Measurements from ENCODE around the gene SIGLEC1. TPM values are rescaled to one million over a fixed set of nuclear protein-coding genes. Genes with fewer than 3 reads are reported as not detected.

The SIGLEC1 gene
- total RNA-seq, 1 donor from 2014 or later = not detected

DNA sequence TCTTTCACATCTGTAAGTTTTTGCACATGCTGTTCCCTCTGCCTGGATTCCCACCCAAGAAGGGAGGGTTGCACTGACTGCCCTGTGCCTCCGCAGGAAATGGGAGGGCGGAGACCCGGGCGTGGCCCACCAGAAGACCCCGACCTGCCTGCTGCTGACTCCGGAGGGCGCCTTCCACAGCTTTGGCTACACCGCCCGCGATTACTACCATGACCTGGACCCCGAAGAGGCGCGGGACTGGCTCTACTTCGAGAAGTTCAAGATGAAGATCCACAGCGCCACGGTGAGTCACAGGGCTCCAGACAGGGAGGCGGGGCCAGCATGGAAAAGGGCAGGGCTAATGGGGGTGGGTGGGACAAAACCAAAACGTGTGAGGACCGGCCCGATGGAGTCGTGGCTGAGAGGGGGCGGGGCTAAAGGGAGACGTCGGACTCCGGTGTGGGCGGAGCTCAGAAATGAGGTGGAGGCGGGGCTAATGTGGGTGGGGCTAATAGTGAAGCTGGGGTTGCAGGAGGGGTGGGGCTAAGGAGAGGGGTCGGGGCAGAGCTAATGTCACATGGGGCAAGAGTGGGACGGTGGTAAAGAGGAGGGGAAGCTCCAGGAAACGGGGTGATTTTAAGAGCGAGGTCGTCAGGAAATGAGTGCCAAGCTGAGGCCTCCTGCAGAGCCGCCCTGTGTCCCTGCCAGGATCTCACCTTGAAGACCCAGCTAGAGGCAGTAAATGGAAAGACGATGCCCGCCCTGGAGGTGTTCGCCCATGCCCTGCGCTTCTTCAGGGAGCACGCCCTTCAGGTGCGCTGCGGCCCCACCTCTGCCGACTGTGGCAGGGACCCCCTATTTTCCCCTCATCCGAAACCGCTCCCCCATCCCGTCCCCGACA is 32.6 kb upstream of the SIGLEC1 start:
- intact Hi-C loops (cut with micrococcal nuclease) = loop anchor here (1.0 kb wide), 1 partner anchor 23 kb away; no protein-coding TSS in a partner anchor

DNA sequence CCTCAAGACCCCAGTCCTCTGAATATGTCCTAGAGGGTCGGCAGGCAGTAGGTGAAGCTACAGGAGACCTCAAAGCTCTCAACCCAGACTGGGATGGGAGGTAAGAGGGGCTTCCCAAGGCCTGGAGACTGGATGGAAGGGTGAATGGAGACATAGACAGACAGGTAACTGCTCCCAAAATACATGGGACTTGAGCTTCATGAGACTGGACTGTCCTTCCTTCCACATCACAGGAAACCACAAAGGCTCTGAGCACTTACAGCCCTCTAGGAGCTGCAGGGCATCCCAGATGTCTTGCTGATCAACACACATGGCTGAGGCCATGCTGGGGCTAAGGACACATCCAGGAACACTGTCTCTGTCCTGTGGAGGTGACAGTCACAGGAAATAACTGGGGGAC is 31.6 kb upstream of the SIGLEC1 start:
- intact Hi-C loops (cut with micrococcal nuclease) = no loop called here

DNA sequence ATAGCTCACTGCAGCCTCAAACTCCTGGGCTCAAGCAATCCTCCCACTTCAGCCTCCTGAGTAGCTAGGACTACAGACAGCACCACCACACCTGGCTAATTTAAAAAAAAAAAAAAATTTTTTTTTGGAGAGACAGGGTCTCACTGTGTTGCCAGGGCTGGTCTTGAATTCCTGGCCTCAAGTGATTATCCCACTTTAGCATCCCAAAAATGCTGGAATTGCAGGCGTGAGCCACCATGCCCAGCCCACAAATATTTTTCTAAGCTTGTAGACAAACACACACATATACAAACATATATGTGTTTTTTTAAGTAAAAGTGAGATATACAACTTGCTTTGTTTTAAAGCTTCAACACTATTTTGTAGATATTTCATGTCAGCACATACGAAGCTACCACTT is 30.9 kb upstream of the SIGLEC1 start:
- intact Hi-C loops (cut with micrococcal nuclease) = no loop called here

DNA sequence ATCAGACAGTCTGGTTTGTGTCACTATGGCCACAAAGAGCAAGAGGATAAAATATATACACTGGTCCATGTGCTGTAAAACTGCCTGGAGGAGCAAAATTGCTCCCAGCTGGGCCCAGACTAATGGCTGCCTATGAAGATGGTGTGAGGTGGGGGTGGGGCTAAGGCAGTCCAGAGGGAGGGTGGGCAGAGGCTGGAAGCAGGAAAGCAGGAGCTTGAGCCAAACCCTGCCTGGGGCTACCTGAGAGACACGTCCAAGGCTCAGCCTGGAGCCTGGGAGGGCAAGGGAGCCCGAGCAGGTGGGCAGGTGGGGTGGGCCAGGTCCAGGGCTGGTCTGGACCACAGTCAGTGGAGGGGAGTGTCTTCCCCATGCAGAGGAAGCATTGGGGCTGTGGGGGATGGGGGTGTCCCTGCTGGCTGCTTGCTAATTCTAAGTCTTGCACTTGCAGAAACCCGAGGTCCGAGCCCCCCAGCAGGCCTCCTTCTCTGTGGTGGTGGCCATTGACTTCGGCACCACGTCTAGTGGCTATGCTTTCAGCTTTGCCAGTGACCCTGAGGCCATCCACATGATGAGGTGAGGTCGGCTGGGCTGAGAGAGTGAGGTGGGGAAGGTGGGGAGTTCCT is 29.5 kb upstream of the SIGLEC1 start:
- intact Hi-C loops (cut with micrococcal nuclease) = no loop called here

DNA sequence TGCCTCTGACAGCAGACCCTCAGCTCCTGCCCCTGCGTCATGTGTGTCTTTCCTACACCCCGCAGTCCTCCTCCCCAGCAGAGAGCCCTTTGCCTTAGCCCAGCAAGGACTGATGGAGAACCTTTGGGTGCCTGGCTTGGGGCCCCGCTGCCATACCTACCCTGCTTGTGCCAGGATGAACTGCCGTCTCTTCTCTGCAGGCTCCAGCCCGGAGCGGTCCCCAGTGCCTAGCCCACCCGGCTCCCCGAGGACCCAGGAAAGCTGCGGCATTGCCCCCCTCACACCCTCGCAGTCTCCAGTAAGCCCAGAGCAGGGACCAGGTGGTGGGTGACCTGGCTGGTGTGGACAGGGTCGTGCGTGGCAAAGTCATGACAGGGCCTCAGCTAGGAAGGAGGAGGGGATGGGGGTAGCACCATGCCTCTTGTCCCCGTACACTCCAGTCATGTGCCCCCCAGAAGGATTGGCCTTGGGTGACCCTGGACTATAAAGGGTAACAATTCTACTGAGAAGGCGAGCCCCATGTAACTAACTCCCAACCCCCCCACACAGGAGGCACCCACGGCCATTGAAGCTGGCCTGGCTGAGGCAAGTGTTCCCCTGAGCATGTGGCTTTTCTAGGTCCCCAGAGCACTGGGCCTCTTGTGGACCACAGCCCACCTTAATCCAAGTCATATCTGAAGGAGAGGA is 28.4 kb upstream of the SIGLEC1 start:
- intact Hi-C loops (cut with micrococcal nuclease) = no loop called here

DNA sequence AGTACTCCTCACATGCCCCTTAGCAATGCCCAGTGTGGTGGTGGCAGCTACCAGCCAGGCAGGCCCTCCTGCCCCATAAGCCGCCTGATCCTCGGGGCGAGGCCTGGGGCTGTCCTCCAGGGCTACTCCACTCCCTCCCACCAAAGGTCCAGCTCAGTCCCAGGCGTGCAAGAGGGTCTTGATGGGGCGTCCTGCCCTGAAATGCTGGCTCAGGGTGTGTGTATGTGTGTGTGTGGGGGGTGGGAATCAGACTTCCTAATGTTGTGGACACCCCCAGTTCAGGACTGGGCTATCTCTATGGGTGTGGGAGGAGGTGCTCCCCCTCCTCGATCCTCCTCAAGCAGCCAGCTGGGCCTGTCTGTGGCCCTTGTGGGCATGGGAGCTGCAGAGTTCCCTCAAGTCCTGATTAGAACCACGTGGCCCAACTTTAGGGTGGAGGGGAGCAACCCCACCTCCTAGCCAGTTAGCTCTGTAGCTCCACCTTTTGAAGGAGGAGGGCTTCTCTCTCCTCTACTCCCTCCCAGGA is 27.6 kb upstream of the SIGLEC1 start:
- intact Hi-C loops (cut with micrococcal nuclease) = no loop called here

DNA sequence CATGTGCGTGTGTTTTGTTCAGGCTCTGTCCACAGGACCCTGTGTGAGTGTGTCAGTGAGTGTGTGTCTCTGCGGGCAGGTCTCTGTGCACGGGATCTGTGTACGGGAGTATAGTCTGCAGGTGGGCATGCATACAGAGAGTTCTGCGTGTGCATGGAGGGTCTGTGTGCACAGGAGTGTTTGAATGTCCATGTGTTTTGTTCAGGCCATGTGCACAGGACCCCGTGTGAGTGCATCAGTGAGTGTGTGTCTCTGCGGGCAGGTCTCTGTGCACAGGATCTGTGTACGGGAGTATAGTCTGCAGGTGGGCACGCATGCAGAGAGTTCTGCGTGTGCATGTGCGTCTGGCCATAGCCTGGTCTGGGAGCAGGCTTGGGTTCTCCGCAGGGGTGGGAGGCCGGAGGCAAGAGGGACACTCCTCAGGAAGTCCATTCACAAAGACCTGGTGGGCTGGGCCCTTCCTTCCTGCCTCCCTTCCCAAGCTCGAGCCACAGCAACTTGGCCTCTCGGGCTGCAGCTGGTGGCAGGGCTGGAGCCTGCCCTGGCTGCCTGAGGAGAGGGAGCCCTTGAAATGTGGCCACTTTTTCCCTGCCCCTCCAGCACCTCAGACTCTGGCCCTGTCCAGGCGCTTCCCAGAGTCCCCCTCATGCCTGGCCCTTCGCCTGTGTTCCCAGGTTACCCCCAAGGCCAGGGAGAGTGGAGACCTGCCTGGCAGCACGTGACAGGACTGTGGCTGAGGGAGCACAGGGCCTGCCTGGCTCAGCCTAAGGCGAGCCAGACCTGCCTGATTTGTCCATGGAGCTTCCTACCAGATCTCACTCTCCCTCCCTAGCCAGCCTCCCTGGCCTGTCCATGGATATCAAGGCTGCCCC is 26.9 kb upstream of the SIGLEC1 start:
- intact Hi-C loops (cut with micrococcal nuclease) = no loop called here

DNA sequence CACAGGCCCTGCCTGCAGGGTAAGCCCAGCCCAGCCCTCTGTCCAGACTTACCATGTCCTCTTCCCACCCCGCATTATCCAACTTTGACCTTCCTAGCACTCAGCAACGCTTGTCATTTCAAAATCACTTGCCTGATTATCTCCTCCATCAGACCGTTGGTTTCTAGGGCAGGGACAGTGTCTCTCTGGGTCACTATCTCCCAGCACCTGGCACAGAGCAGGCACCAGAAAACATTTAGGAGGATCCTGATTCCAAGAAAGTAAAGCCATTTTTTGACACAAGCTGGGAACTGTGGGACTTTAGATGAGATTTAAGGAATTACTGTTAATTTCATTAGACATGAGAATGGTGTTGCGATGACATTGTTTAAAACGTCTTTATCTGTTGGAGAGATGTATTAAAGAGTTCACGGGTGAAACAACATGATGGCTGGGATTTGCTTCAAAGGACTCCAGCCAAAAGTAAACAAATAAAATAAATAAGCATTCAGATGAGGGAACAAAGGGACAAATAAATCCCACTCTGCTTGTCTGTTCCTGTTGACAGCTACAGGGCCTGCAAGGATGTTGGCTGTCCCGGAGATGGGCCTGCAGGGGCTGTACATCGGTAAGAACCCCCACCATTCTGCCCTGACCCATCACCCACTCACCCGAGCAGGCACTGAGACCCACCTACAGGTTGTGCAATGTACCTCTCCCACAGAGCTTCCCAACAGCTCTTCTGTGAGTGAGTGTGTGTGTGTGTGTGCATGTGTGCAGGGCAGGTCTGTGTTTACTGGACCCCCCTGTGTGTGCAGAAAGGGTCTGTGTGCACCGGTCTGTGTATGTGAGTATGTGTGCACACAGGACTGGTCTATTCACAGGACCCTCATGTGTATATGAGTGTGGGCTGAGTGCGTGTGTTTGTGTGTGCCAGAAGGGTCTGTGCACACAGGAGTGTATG is 26.0 kb upstream of the SIGLEC1 start:
- intact Hi-C loops (cut with micrococcal nuclease) = no loop called here

DNA sequence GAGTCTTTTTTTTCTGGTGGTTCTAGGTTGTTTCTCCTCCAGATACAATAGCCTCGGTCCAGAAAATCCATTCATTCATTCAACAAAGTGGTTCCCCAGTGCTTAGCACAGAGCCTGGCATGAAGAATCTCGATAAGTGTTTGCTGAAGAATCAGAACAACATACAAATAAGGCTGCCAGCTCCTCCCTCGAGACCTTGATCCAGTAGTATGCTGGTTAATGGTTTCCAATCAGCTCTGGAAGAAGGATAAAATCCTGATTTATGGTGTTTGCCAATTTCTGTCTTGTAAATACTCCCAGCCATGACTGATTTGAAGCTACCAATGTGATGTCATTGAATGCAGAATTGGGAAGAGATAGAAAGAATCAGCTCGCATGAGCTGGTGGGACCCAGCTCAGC is 23.4 kb upstream of the SIGLEC1 start:
- intact Hi-C loops (cut with micrococcal nuclease) = no loop called here

DNA sequence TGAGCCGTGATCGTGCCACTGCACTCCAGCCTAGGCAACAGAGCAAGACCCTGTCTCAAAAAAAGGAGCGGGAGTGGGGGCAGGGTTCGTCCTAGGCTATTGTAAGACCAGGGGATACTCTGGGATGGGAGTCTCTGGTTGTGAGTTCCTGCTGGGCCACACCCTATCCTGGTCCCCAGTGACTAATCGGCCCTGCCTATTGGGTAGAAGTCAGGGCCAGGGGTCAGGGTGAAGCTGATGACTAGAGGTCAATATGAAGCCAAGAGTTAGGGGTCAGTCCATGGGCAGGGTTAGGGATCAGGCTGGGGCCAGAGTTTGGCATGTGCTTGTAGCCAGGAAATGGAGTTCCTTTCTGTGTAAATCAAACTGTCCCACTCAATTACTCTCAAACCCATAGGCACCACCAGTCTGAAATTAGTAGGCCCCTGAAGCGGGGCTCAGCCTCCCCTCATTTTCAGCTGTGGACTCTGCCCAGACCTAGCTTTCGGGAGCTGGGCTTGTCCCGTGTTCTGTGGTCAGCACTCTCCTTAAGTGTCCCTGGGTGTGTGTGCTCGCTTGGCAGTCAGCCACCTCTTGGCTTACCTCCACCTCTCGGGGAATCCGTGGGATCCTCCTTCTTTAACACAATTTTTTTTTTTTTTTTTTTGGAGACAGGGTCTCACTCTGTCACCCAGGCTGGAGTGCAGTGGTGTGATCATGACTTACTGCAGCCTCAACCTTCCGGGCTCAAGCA is 21.9 kb upstream of the SIGLEC1 start:
- intact Hi-C loops (cut with micrococcal nuclease) = no loop called here

DNA sequence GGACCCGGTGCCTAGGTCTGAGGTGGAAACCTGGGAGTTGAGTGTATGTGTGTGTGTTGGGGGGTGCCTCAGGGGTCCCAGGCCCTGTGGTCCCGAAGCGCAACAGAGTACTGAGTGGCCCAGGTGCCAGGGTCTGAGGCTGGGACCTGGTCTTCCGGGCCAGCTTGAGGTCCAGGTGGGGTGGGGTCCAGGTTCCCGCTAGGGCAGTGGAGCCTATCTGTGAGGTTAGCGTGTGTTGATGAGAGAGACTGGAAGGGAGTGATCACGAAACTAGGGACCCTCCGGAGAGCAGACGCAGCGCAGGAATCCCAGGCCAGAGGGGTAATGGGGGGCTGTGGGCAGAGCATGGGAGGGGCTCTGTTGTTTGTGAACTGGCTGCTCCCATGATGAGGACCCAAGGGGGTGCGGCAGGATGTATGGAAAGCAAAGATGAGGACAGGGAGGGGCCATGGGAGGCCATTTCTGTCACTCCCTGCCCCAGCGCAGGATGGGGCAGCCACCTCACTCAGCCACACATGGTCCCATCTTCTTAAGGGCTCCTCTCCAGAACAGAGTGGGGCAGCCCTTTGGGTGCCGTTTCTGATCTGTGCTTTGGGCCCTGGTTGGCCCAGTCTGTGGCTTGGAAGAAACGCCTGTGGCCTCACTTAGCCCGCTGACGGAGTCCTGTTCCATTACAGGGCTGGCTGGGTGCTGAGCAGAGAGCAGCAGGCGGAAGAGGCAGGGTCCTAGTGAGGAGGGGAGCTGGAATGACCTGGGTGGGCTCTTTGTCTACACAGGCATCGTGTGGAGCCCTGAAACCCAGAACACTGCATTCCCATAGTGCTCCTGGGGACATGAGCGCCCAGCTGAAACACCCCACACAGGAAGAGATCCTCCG is 21.0 kb upstream of the SIGLEC1 start:
- intact Hi-C loops (cut with micrococcal nuclease) = no loop called here

DNA sequence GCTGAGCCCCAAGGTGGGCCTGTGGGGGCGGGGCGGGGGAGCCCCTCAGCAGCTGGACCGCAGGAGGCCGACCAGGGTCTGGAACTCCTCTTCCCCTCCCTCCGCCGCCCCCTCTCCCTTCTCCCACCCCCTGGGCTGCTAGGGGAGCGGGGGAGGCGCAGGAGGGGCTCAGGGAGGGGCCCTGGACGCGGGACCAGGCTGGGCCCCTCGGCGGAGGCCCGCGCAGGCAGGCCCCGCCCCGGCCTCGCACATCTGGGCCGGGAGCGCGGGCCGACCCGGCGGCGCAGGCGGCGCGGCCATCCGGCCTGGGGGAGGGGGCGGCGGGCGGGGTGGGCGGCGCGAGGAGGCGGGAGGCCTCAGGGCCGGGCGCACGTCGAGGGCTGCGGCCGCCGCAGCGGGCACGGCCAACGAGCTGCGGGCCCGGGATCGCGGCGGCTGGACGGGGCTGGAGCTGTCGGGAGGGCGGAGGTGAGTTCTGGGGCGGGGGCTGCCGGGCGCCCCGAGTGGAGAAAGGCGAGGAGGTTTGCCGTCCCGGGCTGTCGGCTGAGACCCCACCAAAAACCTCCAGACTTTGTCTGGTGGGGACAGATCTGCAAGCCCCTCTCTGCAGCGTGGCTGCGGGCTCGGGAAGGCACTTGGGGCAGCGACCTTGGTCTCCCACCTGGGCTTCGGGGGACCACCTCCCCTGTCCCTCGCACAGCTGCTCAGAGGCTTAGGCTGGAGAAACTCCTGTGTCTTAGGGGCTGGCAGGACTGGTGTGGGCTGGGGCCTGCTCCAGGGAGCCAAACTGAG is 20.1 kb upstream of the SIGLEC1 start, which contains the start of gene HSPA12B:
TSS of gene HSPA12B (plus strand) at position 359 of the 792 bp plus-strand sequence. CDS start 5,990 bp downstream, outside the sequence.
- intact Hi-C loops (cut with micrococcal nuclease) = no loop called here

DNA sequence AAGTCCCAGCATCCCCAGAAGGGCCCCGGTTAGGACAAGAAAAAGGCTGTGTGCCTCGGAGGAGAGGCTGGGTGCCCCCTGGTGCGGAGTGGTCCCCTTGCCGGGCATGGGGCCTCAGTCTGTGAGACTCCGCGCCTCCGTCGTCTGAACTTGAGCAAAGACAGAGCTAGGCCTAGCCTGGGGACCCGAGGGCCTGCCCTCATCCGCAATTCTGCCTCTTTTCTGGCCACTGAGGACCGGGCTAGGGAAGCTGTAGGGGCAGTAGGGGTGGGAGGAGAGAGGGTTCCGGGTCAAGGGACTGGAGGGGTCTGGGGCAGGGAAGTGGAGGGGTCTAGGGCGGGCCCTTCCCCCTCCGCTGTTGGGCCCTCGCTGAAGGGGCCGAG is 19.5 kb upstream of the SIGLEC1 start:
- intact Hi-C loops (cut with micrococcal nuclease) = no loop called here

DNA sequence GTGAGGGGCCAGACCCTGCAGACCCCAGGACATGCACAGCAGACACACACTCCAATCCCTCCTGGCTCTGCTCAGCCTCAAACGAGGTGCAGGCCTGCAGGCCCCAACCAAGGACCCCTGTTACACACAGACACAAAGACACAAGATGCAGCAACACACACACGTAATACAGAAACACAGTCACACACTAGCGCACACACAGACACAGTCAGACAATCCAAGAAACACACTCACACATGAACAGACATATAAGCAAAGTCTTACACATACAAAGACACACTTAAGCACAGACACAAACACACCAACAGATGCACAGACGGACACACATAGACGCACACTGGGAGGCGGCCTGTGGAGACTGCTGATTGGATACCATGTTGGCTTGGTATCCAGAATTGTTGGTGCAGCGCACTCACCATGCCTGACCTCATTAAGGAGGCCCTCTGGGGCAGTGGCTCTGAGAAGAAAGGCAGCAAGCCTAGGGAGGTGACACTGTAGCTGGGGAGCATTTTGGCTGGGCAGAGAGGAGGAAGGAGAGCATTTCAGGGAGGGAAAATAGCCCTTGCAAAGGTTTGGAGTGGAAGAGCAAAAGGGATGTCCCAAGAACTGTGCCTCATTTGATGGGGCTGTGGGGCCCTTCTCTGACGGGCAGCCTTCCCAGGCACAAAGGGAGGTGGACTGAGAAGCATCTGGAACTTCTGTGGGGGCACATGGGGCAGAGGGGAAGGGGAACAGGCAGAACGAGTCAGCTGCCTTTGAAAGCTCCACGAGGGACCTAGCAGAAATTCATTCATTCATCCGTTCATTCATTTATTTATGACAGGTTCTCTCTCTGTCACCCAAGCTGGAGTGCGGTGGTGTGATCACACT is 18.6 kb upstream of the SIGLEC1 start:
- intact Hi-C loops (cut with micrococcal nuclease) = no loop called here

DNA sequence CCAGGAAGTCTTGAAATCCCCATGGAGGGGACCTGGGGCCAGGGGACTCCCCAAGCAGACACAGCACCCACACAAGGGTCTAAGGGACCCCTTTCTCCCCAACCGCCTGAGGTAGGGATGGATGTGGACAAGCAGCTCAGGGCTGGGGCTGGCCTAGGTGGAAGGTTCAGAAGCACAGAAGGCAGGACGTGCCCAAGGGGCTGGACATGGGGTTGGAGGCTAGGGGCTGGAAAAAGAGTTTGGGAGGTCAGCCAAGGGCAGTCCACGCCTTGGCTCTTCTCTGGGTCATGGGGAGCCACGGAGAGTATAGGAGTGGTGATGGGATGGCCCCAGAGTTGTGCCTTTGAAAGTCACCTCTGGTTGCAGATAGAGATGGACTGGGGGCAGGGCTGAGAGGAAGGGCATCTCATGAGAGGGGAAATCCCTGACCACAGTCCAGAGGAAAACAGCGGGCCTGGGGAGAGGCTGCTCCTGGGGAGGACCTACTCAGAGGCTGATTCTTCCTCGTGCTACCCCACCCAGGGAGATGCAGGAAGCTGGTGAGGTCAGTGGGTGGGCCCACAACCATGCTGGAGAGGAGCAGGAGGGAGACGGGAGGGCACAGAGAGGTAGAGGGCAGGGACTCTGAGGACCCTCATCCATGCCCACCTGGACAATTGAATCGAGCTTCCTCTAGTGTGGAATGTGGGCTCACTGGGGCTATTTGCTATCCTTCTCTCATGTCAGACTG is 17.6 kb upstream of the SIGLEC1 start:
- intact Hi-C loops (cut with micrococcal nuclease) = no loop called here

DNA sequence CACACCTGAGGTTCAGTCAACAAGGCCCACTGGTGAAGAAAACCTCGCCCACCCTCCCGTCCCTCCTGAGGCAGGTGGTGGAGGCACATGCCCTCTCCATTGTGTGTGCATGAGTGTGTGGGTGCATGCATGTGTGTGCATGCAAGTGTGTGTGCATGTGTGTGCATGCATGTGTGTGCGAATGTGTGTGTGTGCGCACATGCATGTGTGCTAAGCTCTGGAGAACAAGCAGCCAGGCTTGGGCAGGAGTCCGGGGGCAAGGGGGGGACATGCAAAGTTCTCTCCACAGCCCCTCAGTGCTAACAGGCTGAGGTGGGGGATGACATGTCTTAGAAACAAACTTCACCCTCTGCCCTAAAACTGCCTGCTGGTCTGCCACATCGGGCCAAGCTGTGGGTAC is 17.0 kb upstream of the SIGLEC1 start:
- intact Hi-C loops (cut with micrococcal nuclease) = no loop called here

Data from T-helper 1 cell treated with Interleukin-12 subunit alpha and Interleukin-12 subunit beta and Interleukin-4 antibody, amounts not matched to agents 30 ng/mL and 1 ng/mL, for 36 hours (primary cell).